HepG2 (cell line): ENCODE measurements around the gene TMEM184B. TPM values are rescaled to one million over a fixed set of nuclear protein-coding genes. Genes with fewer than 3 reads are reported as not detected.

ENCODE experiments used
- HDAC2 ChIP-seq: sonication (generic); formaldehyde crosslinking; IDR thresholded peaks from 2 replicates; pipeline ENCODE4 v1.4.0; 2020; ENCODE audit warnings: missing genetic modification reagents
- HIC2 ChIP-seq: sonication (generic); formaldehyde crosslinking; IDR thresholded peaks from 2 replicates; pipeline ENCODE4 v1.9.0; 2022; ENCODE audit warnings: low read depth, missing genetic modification reagents
- IRX3 ChIP-seq: sonication (generic); formaldehyde crosslinking; IDR thresholded peaks from 2 replicates; pipeline ENCODE4 v1.8.1; 2023; ENCODE audit warnings: mild to moderate bottlenecking, low read depth, missing genetic modification reagents, borderline replicate concordance
- KMT2A ChIP-seq: sonication (generic); formaldehyde crosslinking; IDR thresholded peaks from 2 replicates; pipeline ENCODE4 v1.4.0; 2020; ENCODE audit warnings: missing genetic modification reagents
- MED13 ChIP-seq: sonication (generic); formaldehyde crosslinking; IDR thresholded peaks from 2 replicates; pipeline ENCODE4 v1.5.0; 2020; ENCODE audit warnings: missing genetic modification reagents
- MXD1 ChIP-seq: sonication (generic); formaldehyde crosslinking; IDR thresholded peaks from 2 replicates; pipeline ENCODE4 v1.4.0; 2020; ENCODE audit warnings: mild to moderate bottlenecking, missing genetic modification reagents
- PATZ1 ChIP-seq: sonication (generic); formaldehyde crosslinking; IDR thresholded peaks from 2 replicates; pipeline ENCODE4 v1.4.0; 2020; ENCODE audit warnings: missing genetic modification reagents
- PHF21A ChIP-seq: sonication (generic); formaldehyde crosslinking; IDR thresholded peaks from 2 replicates; pipeline ENCODE4 v1.5.0; 2020; ENCODE audit warnings: mild to moderate bottlenecking, missing genetic modification reagents
- PRPF4 ChIP-seq: fragments of 200-400 bp; formaldehyde crosslinking; IDR thresholded peaks from 2 replicates; pipeline ENCODE4 v1.6.1; 2016; ENCODE audit warnings: low read length, low read depth; ENCODE audit not compliant: poor library complexity, severe bottlenecking
- ZBTB10 ChIP-seq: sonication (generic); formaldehyde crosslinking; IDR thresholded peaks from 2 replicates; pipeline ENCODE4 v1.4.0; 2020; ENCODE audit warnings: missing genetic modification reagents, borderline replicate concordance
- ZBTB26 ChIP-seq: IDR thresholded peaks from 2 replicates; pipeline ENCODE4 v1.6.1; 2016; ENCODE audit warnings: missing compliant biosample characterization, missing genetic modification reagents, borderline replicate concordance
- ZKSCAN1 ChIP-seq: fragments of 150-350 bp; IDR thresholded peaks from 2 replicates; pipeline ENCODE4 v1.6.1; 2014; ENCODE audit warnings: low read length
- ZNF781 ChIP-seq: sonication (generic); formaldehyde crosslinking; IDR thresholded peaks from 2 replicates; pipeline ENCODE4 v1.5.1; 2020; ENCODE audit warnings: borderline replicate concordance, mild to moderate bottlenecking, missing genetic modification reagents; ENCODE audit errors: not compliant biosample characterization
- ZSCAN25 ChIP-seq: sonication (generic); formaldehyde crosslinking; IDR thresholded peaks from 2 replicates; pipeline ENCODE4 v1.8.0; 2022; ENCODE audit warnings: mild to moderate bottlenecking, missing genetic modification reagents
- polyA plus RNA-seq, 8 experiments: library from polyadenylated mRNA; depleted of rRNA in 3 of 8; stranded (reverse) in 7 of 8; unstranded in 1 of 8; fragments of >200 nt; fragmentation: Illumina TruSeq in 4 of 8; extraction: Trizol in 4 of 8; gene quantifications; 2 replicates each; pipeline versions ENCODE4 v1.2.1 to v1.2.3, GENCODE V29; 2011 to 2016; ENCODE audit warnings: low read depth in 4 of 8, missing spikeins in 1 of 8, mixed read lengths in 1 of 8; ENCODE audit not compliant: insufficient read depth in 1 of 8
- total RNA-seq, 5 experiments: library from RNA; depleted of rRNA; stranded (reverse); fragments of >200 nt; fragmentation: Illumina TruSeq; extraction: Trizol; gene quantifications; 2 replicates each; pipeline ENCODE4 v1.2.3, GENCODE V29; 2016; ENCODE audit warnings: low read depth in 1 of 5
- TF ChIP-seq, protein P1 (sequence below): sonication (generic); formaldehyde crosslinking; IDR thresholded peaks from 2 replicates; pipeline ENCODE4 v1.4.0; 2020; ENCODE audit warnings: mild to moderate bottlenecking, missing genetic modification reagents

The TMEM184B gene
- total and polyA plus RNA-seq, 2 of the 13 experiments (the other 11 are each of a cell fraction or from before 2014, with no cell fraction given) = 15.9 to 16.0 TPM

DNA sequence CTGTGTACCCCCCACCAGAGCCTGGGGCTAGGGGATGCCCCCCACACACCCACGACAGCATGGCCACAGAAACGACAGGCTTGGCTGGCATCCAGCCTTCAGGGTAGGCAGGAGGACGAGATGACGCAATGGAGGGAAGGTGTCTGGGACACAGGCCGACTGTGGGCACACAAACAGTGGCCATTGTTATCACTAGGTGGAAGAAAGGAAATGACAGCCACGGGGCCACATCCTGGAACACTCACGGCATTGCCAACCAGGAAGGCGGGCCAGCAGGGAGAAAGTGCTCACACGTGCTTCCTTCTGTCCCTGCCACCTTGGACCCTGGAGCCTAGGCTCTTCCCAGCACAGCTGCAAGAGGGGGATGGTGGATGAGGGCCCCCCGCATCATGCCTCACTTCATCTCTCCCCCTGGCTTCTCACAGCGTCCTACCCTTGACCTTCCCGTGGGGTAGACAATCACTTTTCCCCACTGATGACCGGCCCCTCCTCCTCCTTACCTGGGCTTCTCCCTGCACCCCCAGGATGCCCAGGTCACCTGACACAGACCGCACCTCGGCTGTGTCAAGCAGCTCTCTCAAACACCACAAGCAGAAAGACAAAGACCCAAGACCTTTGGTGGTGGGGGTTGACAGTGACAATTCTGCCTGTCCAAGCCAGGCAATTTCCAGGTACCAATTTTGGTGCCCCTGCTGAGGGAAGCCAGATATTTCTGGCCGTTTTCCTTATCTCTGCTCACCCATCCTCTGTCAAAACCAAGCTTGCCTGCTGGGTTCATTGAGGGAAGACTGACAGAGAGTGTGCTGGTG lies 99.8 kb downstream of the TMEM184B start (continued):
- TF ChIP-seq ZBTB10 (CRISPR knock-in tag) (no peak), HDAC2 (CRISPR knock-in tag) (peak; percentile 52; the same call in 1 of the 2 replicates), KMT2A (CRISPR knock-in tag) (no peak), ZKSCAN1 (no peak), ZSCAN25 (CRISPR knock-in tag) (no peak), MXD1 (CRISPR knock-in tag) (no peak), MED13 (no peak), ZNF781 (CRISPR knock-in tag) (no peak), PHF21A (CRISPR knock-in tag) (no peak), PATZ1 (CRISPR knock-in tag) (peak; percentile 54), HIC2 (CRISPR knock-in tag) (peak; percentile 92), PRPF4 (no peak), IRX3 (no peak), ZBTB26 (CRISPR knock-in tag) (no peak)
- TF ChIP-seq, protein P1, sequence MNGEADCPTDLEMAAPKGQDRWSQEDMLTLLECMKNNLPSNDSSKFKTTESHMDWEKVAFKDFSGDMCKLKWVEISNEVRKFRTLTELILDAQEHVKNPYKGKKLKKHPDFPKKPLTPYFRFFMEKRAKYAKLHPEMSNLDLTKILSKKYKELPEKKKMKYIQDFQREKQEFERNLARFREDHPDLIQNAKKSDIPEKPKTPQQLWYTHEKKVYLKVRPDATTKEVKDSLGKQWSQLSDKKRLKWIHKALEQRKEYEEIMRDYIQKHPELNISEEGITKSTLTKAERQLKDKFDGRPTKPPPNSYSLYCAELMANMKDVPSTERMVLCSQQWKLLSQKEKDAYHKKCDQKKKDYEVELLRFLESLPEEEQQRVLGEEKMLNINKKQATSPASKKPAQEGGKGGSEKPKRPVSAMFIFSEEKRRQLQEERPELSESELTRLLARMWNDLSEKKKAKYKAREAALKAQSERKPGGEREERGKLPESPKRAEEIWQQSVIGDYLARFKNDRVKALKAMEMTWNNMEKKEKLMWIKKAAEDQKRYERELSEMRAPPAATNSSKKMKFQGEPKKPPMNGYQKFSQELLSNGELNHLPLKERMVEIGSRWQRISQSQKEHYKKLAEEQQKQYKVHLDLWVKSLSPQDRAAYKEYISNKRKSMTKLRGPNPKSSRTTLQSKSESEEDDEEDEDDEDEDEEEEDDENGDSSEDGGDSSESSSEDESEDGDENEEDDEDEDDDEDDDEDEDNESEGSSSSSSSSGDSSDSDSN = peak; percentile 47
